Right lung (tissue), 5 donors: ENCODE measurements around the gene KRTAP5-6. TPM values are rescaled to one million over a fixed set of nuclear protein-coding genes. Genes with fewer than 3 reads are reported as not detected.

Experiments used
- DNase-seq, 2 donors: peaks; one replicate each; pipeline ENCODE4 v3.0.0-alpha.2; 2013
- polyA plus RNA-seq, 5 donors: library from polyadenylated mRNA; unstranded; fragments of 120-200 nt; gene quantifications; one replicate each; pipeline versions ENCODE4 v1.2.1 to v1.2.3, GENCODE V29; 2013; ENCODE audit warnings: inconsistent platforms in 1 of 5, low replicate concordance in 1 of 5; ENCODE audit not compliant: insufficient read length in 5 of 5, insufficient read depth in 1 of 5

The KRTAP5-6 gene
- polyA plus RNA-seq, 5 donors: not detected

- DNase-seq: no peak
Measured at GRCh38 chr11:1702506-1702905, 5.5 kb downstream of the KRTAP5-6 start.

DNA sequence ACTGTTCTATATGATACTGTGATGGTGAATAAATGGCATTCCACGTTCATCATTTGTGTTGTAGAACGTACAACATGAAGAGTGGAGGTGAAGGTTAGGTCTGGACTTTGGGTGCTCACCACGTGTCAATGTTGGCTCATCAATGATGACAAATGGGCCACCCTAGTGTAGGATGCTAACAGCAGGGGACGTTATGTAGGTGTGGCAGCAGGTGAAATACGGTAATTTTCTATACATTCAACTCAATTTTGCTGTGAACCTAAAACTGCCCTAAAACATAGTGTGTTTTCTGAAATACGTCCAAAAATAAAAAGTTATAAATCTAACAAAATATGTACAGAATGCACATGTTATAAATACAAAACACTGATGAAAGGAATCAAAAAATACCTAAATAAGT lies 6.2 kb downstream of the KRTAP5-6 start:
- no peak for DNase-seq

GRCh38 chr11:1705126-1706052 lies 8.4 kb downstream of the KRTAP5-6 start:
- no peak for DNase-seq

GRCh38 chr11:1706634-1707400 lies 9.8 kb downstream of the KRTAP5-6 start:
- no peak for DNase-seq

- no peak for DNase-seq
Measured at GRCh38 chr11:1707751-1708150, 10.8 kb downstream of the KRTAP5-6 start.

GRCh38 chr11:1708716-1709115 lies 11.7 kb downstream of the KRTAP5-6 start:
- no peak for DNase-seq

DNA sequence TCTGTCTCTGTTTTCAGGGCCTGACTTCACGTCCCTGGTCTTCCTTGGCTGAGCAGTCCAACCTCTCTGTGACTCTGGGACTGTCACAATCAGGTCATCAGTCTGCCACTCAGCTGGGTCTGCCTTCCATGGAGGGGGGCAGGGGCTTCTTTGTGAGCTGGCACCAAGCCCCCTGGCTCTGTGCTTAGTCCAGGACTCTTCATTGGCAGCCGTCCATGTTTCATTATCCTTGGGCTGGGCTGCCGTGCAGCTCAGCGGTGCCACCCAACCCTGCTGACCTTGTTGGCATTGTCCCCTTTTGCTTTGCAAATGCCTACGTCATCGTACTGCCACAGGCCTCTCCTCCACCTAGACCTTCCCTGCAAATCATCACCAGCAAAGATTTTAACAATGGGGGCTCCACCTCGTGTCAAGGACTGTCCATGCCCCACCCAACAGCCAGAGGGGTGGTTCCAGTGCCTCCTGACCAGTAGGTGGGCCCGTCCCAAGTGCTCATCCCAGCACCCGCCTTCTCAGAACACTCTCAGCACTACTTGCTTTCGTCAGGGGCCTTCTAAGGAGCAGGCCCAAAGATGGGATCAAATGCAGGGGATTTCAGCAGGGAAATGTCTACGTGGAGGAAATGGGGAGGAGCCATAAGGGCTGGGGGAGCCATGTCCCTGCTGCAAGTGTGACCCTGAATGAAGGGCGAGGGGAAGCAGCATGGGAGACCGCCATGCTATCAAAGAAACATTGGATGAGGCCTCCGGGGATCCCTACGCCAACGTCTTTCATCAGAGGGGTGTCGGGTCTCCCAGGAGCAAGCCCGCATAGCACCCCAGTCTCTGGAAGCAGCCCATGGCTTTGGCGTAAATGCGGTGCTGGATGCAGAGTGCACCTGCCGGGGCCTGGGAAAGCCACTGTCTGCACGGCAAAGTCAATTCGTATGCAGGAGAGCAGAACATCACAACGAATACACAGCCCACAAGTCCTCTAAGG lies 18.2 kb downstream of the KRTAP5-6 start:
- DNase-seq: no peak

DNA sequence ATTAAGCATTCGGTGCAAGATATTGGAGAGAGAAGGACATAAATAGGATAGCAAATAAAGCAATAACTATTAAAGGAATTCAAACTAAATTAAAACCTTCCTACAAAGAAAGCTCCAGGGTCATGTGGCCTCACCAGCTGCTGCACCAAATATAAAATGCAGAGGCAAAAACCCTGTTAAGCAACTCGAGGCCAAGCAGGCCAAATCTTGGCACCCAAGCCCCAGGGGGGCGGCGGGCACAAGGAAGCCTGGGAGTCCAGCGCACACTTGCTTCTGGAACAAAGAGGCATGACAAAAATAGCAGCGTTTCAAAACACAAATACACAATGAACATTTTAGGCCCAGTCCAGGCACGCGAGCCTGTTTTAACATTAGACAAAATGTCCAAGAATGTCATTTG lies 20.8 kb downstream of the KRTAP5-6 start:
- no peak for DNase-seq

DNA sequence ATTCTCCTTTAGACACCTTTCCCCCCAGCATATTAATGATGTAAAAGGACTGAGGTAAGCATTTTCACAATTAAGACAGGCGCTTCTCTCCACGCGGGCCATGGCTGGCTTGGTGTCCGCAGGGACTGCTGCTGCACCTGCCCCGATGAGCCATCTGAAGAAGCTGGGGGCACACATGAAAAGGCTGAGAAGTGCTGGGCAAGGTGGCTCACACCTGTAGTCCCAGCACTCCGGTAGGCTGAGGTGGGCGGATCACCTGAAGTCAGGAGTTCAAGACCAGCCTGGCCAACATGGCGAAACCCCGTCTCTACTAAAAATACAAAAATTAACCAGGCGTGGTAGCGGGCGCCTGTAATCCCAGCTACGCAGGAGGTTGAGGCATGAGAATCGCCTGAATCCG lies 21.3 kb downstream of the KRTAP5-6 start:
- DNase-seq: no peak

GRCh38 chr11:1719781-1720180 lies 22.8 kb downstream of the KRTAP5-6 start:
- DNase-seq: no peak

DNA sequence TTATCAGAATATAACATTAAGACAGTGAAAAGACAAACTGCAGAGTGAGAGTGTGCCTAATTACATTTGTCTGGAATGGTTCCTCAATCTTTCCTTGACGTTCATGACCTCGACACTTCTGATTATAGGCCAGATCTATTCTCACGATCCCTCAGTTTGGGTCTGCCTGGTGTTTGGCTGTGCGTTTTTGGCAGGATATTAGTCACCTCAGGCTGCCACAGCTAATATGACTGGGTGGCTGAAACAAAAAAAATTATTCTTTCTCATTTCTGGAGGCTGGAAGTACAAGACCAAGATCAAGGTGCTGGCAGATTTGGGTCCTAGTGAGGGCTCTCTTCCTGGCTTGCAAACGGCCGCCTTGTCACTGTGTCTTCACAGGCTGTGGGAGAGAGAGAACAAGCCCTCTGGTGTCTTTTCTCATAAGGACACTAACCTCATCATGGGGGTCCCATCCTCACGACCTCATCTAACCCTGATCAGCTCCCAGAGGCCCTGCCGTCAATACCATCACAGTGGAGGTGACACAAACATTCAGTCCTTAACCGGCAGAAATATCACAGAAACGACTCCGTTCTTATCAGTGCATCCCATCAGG lies 30.2 kb downstream of the KRTAP5-6 start:
- DNase-seq: no peak

- DNase-seq: no peak
Measured at GRCh38 chr11:1727861-1728260, 30.9 kb downstream of the KRTAP5-6 start.

GRCh38 chr11:1728301-1728700 lies 31.3 kb downstream of the KRTAP5-6 start:
- no peak for DNase-seq

- no peak for DNase-seq
Measured at GRCh38 chr11:1728931-1729691, 32.1 kb downstream of the KRTAP5-6 start.

DNA sequence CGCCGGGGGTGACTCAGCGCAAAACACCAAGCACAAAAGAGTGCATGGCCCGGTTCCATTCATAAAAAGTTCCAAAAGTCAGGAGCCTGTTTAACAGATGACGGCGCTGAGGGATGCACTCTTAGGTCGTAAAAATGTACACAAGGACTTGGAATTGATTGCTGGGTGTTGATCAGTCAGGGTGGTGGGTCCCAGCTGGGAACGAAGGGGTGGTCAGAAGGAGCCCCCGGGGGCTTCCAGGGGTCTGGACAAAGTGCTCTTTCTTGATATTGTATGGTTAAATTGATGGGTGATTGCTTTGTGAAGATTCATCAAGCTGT lies 32.7 kb downstream of the KRTAP5-6 start:
- DNase-seq: no peak

GRCh38 chr11:1730059-1730629 lies 33.1 kb downstream of the KRTAP5-6 start:
- no peak for DNase-seq

DNA sequence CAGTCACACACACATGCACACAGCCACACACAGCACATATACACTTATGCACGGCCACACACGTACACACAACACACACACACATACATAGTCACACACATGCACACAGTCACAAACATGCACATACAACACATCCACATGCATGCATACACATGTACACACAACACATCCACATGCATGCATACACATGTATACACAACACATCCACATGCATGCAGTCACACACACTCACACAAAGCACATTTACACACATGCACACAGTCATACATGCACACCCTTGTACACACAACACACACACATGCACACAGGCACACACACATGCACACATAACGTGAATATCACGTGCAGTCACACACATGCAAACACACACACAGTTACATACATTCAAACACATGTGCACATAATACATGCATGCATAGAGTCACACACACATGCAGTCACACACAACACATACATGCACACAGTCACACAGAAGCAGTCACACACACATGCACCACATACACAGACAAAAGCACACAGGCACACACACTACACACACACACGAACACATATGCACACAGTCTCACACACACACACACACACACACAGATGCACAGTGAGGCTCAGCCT lies 34.6 kb downstream of the KRTAP5-6 start:
- no peak for DNase-seq

DNA sequence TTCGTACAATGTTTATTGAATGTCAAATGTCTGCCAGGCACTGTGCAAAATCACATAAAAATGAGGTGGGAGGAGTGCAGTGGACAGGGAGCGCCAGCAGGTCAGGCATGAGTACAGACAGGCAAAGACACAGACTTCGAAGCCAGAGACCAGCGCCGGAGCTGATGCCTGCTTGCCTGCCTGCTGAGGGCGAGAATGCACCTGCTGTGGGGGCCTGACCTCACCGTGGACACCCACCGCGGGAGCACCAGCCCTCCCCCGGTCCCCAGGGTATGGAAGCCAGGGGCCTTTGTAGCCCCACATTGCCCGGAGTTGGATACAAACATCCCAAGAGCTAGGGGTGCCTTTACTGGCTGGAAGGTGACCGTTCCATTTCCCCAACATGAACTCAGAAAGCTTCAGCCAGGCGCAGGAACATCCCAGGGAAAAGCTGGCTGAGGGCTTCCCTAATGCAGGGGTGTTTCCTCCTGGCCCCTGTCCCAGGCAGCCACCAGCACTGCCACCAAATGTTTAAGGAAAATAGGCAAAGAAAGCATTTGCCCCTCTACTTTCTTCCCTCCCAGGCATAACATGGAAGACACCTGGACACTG lies 35.5 kb downstream of the KRTAP5-6 start:
- no peak for DNase-seq

GRCh38 chr11:1733009-1733715 lies 36.2 kb downstream of the KRTAP5-6 start:
- DNase-seq: no peak
